ENCODE data around the gene STAT6.

STAT6 gene

DNA sequence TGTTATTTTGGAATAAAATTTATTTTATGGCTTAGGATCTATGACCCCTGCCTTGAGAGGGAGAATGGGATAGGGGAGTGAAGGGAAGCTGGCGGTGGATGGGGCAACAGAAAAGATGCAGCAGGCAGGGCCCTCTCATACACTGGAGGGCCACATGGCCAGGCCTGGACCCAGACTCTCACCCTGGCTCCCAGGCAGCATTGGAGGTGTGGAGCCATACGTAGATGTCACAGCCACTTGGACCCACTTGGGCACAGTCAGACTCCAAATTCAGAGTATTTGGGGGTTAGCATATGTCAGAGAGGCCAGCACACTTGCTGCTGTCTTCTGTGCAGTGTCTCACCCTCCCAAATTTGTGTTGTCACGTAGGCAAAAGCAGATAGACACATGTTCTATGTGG is 15.7 kb downstream of the STAT6 start:
- H3K36me3 ChIP-seq (ENCODE audit: control insufficient read depth, insufficient read depth, low read length, severe bottlenecking) = peaks cover 88% of the 10 kb centered on the region
- H3K9me3 ChIP-seq (ENCODE audit: control insufficient read depth, low read length) = no peaks in the 10 kb centered on the region
- H3K4me1 ChIP-seq (ENCODE audit: control insufficient read depth, insufficient read depth, low read length) = peaks cover 41% of the 10 kb centered on the region
- no peak overlapping the region for H3K4me3 ChIP-seq (ENCODE audit: low read length)
- H3K27me3 ChIP-seq (replicated peaks; ENCODE audit: control insufficient read depth, insufficient read depth, low read length) = no peaks in the 10 kb centered on the region
- DNase-seq (ENCODE audit: low read depth) = no peak
- H3K9ac ChIP-seq (ENCODE audit: low read length) = peak overlapping the region; percentile 34

DNA sequence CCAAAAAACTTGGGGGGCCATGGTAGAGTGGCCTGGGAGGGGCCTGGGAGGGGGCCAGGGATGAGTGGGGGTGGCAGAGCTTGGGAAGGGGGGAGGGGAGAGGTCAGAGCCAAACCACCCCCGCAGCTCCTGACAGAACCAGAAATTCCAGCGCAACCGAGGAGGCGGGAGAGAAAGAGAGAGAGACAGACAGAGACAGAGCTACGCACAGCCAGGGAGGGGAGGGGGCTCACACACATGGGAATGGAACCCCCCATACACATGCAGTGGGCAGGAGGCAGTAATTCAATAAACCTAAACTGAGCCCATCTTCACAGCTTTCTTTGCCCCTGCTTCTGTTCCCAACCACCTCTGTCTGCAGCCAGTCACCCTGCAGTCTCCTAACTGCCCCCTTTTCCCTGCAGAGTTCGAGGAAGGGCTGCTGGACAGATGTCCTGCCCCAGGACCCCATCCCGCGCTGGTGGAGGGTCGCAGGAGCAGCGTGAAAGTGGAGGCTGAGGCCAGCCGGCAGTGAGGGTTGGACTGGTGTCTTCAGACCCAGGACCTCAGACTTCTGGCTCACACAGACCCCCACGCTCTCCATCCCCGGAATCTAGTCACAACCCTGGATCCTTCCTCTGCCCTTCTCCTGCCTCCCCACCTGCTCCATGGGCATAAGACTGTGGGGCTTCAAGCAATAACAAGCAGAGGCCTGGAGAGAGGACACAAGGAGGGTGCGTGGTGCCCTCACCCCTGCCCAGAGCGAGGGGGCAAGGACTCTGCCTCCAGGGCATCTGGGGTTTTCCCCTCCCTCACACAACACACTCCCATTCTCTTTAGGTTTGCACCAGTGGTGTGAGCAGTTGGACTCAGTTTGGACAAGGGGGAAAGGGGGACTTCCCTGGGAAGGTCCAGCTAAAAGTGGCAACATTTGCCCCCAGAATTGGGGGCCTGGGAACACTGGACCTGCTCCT is 16.7 kb downstream of the STAT6 start:
- no peak for DNase-seq (ENCODE audit: low read depth)
- Histone ChIP-seq H3K9ac (ENCODE audit: low read length) (peak overlapping the region; percentile 34), H3K4me3 (ENCODE audit: low read length) (no peak overlapping the region), H3K9me3 (ENCODE audit: control insufficient read depth, low read length) (no peaks in the 10 kb centered on the region), H3K36me3 (ENCODE audit: control insufficient read depth, insufficient read depth, low read length, severe bottlenecking) (peaks cover 80% of the 10 kb centered on the region), H3K27me3 (replicated peaks; ENCODE audit: control insufficient read depth, insufficient read depth, low read length) (no peaks in the 10 kb centered on the region), H3K4me1 (ENCODE audit: control insufficient read depth, insufficient read depth, low read length) (peaks cover 42% of the 10 kb centered on the region)

DNA sequence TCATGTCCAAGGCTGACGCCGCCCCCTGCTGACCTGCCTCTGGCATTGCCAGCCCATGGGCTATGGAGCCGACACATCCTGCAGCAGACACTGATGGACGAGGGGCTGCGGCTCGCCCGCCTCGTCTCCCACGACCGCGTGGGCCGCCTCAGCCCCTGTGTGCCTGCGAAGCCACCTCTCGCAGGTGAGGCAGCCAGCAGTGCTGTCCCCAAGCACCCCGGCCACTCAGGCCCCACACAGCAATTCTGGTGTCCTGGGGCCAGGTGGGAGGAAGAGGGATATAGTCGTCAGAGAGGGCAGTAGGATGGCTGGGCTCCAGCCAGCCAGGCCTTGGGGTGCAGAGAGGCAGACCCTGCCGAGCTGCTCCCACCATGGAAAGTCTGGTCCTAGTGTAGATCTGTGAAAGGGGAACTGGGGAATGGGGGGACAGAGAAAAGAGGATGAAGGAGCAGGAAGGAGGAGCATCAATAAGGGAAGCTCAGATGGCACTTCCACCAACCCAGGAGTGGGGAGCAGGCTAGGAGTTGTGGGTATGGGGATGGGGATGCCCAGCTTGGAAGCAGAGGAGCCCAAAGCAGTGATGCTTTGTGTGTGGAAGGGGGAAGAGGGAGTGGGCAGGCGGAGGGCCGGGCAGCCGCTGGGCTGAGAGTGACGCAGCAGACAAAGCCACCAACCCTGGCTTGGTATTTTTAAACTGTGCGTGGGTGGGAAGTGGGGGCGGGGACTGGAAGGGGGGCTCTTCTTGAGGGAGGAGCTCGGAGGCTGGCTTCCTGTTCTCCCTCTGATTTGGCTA is 17.6 kb downstream of the STAT6 start:
- no peaks in the 10 kb centered on the region for H3K9me3 ChIP-seq (ENCODE audit: control insufficient read depth, low read length)
- no peaks in the 10 kb centered on the region for H3K27me3 ChIP-seq (replicated peaks; ENCODE audit: control insufficient read depth, insufficient read depth, low read length)
- peaks cover 39% of the 10 kb centered on the region for H3K4me1 ChIP-seq (ENCODE audit: control insufficient read depth, insufficient read depth, low read length)
- H3K36me3 ChIP-seq (ENCODE audit: control insufficient read depth, insufficient read depth, low read length, severe bottlenecking) = peaks cover 72% of the 10 kb centered on the region
- H3K4me3 ChIP-seq (ENCODE audit: low read length) = peak overlapping the region; percentile 61
- DNase-seq (ENCODE audit: low read depth) = peak; percentile 86
- peak overlapping the region; percentile 71 for H3K9ac ChIP-seq (ENCODE audit: low read length)

DNA sequence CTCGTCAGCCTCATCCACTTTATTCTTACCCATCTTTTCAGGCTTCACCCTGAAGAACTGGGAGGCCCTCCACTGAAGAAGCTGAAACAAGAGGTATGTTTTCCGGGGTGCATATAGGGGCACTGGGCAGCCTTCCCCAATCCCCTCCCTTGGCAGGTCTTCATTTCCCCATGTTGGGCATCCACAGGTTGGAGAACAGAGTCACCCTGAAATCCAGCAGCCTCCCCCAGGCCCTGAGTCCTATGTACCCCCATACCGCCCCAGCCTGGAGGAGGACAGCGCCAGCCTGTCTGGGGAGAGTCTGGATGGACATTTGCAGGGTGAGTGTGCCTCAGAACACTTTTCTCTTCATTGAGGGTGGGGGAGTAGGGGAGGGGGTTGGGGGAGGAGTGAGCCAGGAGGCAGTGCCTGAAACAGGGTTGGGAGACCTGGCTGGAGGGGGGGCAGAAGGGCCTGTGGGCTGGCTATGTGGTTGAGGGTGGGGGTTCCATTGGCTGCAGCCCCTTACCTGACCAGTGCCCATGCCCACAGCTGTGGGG is 18.2 kb downstream of the STAT6 start:
- no peaks in the 10 kb centered on the region for H3K9me3 ChIP-seq (ENCODE audit: control insufficient read depth, low read length)
- peak overlapping the region; percentile 61 for H3K4me3 ChIP-seq (ENCODE audit: low read length)
- DNase-seq (ENCODE audit: low read depth) = no peak
- peaks cover 66% of the 10 kb centered on the region for H3K36me3 ChIP-seq (ENCODE audit: control insufficient read depth, insufficient read depth, low read length, severe bottlenecking)
- H3K27me3 ChIP-seq (replicated peaks; ENCODE audit: control insufficient read depth, insufficient read depth, low read length) = no peaks in the 10 kb centered on the region
- H3K4me1 ChIP-seq (ENCODE audit: control insufficient read depth, insufficient read depth, low read length) = peaks cover 42% of the 10 kb centered on the region
- H3K9ac ChIP-seq (ENCODE audit: low read length) = peak overlapping the region; percentile 98

DNA sequence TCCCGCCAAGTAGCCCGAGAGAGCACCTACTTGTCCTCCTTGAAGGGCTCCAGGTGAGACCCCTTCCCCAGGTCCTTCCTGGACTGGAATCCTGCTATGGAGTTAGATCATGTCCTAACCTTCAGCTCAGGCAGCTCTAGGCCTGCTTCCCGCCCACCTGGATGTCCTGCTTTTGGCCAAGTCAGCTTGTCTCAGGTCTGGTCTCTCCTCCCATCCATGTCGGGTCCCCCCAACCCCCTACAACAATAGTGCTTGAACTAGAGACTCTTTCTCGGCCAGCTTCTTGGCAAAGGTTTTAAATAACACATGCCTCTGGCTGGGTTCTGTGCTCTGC is 18.7 kb downstream of the STAT6 start:
- DNase-seq (ENCODE audit: low read depth) = no peak
- H3K4me1 ChIP-seq (ENCODE audit: control insufficient read depth, insufficient read depth, low read length) = peaks cover 40% of the 10 kb centered on the region
- H3K4me3 ChIP-seq (ENCODE audit: low read length) = peak overlapping the region; percentile 42
- H3K27me3 ChIP-seq (replicated peaks; ENCODE audit: control insufficient read depth, insufficient read depth, low read length) = no peaks in the 10 kb centered on the region
- peak overlapping the region; percentile 98 for H3K9ac ChIP-seq (ENCODE audit: low read length)
- H3K9me3 ChIP-seq (ENCODE audit: control insufficient read depth, low read length) = no peaks in the 10 kb centered on the region
- H3K36me3 ChIP-seq (ENCODE audit: control insufficient read depth, insufficient read depth, low read length, severe bottlenecking) = peaks cover 61% of the 10 kb centered on the region

DNA sequence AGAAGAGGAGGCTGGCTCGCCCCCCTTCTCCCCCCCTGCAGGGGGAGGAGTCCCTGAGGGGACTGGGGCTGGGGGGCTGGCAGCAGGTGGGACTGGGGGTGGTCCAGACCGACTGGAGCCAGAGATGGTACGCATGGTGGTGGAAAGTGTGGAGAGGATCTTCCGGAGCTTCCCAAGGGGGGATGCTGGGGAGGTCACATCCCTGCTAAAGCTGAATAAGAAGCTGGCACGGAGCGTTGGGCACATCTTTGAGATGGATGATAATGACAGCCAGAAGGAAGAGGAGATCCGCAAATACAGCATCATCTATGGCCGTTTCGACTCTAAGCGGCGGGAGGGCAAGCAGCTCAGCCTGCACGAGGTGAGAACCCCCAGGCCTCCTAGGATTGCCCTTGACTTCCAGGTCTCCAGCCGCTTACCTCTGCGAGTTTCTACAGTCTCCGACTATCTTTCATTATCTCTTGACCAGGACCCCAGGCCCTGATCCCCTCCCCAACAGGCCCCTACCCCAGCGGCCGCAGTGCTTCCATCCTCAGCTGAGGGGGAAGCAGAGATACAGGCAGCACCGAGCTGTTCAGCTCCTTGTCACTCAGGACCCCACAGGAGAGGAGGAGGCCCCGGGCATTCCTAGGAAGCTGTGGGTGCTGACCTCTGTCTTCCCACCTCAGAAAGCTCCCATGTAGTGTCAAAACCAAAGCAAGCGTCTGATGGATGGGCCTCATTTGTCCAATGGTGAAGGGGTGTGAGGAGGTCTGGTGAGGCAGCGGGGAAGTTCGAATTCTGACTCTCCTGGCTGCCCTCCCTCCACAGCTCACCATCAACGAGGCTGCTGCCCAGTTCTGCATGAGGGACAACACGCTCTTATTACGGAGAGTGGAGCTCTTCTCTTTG is 19.3 kb downstream of the STAT6 start:
- Histone ChIP-seq H3K36me3 (ENCODE audit: control insufficient read depth, insufficient read depth, low read length, severe bottlenecking) (peaks cover 55% of the 10 kb centered on the region), H3K9ac (ENCODE audit: low read length) (peak overlapping the region; percentile 98), H3K4me1 (ENCODE audit: control insufficient read depth, insufficient read depth, low read length) (peaks cover 40% of the 10 kb centered on the region), H3K27me3 (replicated peaks; ENCODE audit: control insufficient read depth, insufficient read depth, low read length) (no peaks in the 10 kb centered on the region), H3K9me3 (ENCODE audit: control insufficient read depth, low read length) (no peaks in the 10 kb centered on the region), H3K4me3 (ENCODE audit: low read length) (peak overlapping the region; percentile 94)
- DNase-seq (ENCODE audit: low read depth) = no peak

DNA sequence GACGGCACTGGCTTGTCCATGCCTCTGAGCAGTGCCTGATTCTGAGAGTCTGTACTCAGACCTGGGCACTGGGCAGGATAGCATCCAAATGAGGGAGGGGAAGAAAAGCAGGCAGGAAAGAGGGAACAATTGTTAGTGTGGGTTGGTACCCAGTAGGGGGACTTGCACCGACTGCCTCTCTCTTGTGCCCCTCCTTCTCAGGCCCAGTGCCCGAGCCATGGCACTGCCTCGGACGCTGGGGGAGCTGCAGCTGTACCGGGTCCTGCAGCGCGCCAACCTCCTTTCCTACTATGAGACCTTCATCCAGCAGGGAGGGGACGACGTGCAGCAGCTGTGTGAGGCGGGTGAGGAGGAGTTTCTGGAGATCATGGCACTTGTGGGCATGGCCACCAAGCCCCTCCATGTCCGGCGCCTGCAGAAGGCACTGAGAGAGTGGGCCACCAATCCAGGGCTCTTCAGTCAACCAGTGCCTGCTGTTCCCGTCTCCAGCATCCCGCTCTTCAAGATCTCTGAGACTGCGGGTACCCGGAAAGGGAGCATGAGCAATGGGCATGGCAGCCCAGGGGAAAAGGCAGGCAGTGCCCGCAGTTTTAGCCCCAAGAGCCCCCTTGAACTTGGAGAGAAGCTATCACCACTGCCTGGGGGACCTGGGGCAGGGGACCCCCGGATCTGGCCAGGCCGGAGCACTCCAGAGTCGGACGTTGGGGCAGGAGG is 20.1 kb downstream of the STAT6 start:
- Histone ChIP-seq H3K36me3 (ENCODE audit: control insufficient read depth, insufficient read depth, low read length, severe bottlenecking) (peaks cover 47% of the 10 kb centered on the region), H3K4me1 (ENCODE audit: control insufficient read depth, insufficient read depth, low read length) (peaks cover 48% of the 10 kb centered on the region), H3K9me3 (ENCODE audit: control insufficient read depth, low read length) (no peaks in the 10 kb centered on the region)

DNA sequence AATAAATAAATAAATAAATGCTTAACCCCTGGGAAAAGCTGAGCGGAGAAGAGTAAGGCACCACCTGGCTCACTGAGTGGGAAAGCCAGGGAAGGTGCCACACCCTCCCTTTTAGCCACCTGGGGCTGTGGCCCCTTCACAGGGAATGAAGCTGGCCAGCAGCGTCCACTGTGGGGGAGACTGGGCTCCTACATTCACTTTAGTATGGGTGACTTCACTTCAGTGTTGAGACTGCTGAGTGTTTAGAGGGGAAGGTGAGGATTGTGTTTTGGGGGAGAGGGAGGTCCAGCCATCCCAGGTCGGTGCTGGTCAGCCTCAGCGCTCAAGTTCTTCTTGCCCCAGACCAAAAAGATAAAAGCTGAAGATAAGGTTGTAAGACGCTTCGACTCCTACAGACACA is 20.7 kb downstream of the STAT6 start:
- peaks cover 54% of the 10 kb centered on the region for H3K4me1 ChIP-seq (ENCODE audit: control insufficient read depth, insufficient read depth, low read length)
- peaks cover 41% of the 10 kb centered on the region for H3K36me3 ChIP-seq (ENCODE audit: control insufficient read depth, insufficient read depth, low read length, severe bottlenecking)
- peak overlapping the region; percentile 94 for H3K4me3 ChIP-seq (ENCODE audit: low read length)
- H3K9ac ChIP-seq (ENCODE audit: low read length) = peak overlapping the region; percentile 98
- no peak for DNase-seq (ENCODE audit: low read depth)
- no peaks in the 10 kb centered on the region for H3K27me3 ChIP-seq (replicated peaks; ENCODE audit: control insufficient read depth, insufficient read depth, low read length)
- H3K9me3 ChIP-seq (ENCODE audit: control insufficient read depth, low read length) = no peaks in the 10 kb centered on the region

More for the DNA sequence above, 20.1 kb downstream of the STAT6 start:
- peak overlapping the region; percentile 94 for H3K4me3 ChIP-seq (ENCODE audit: low read length)
- H3K27me3 ChIP-seq (replicated peaks; ENCODE audit: control insufficient read depth, insufficient read depth, low read length) = no peaks in the 10 kb centered on the region
- H3K9ac ChIP-seq (ENCODE audit: low read length) = peak overlapping the region; percentile 98
- peak; percentile 55 for DNase-seq (ENCODE audit: low read depth)

DNA sequence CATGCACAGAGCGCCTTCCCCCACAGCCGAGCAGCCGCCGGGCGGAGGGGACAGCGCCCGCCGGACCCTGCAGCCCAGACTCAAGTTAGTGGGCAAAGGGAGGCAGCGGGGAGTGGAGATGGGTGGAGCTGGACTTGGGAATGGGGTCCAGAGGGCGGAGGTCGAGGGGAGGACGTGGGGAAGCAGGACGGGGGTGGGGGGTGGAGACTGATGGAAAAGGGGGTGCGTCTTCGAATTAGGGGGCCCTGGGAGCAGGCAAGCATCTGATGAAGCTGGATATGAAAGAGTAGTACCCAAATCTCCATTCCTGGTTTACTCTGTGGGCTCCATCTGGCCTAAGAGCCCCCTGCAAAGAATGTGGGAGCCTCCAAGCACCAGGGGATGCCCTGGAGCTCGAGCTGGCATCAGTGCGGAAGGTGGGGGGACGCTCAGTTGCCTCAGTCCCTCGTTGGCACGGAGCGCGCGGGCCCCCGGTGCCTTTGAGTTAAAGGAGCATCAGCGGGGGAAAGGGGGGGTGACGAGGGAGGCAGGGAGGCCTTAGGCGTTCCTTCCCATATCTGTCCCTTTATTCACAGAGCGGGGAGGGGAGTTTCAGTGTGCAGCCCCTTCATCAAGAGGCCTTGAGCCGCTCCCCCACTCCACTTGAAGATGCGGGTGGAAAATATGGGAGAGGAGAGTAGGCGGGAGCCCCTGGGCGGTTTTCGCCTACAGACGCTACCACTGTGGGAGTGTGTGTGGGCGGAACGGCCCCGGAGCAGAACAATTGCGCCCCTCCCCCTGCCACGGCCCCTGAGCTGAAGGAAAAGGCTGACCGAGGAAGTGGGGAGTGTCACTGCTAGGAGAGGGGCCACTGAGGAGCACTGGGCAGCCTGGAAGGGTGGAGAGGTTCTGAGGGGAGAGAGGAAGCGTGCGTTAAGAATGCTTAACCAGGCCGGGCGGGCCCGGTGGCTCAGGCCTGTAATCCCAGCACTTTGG is 21.6 kb downstream of the STAT6 start:
- peak; percentile 84 for DNase-seq (ENCODE audit: low read depth)
- Histone ChIP-seq H3K4me3 (ENCODE audit: low read length) (peak overlapping the region; percentile 94), H3K36me3 (ENCODE audit: control insufficient read depth, insufficient read depth, low read length, severe bottlenecking) (peaks cover 32% of the 10 kb centered on the region), H3K4me1 (ENCODE audit: control insufficient read depth, insufficient read depth, low read length) (peaks cover 58% of the 10 kb centered on the region), H3K9me3 (ENCODE audit: control insufficient read depth, low read length) (no peaks in the 10 kb centered on the region), H3K9ac (ENCODE audit: low read length) (peak overlapping the region; percentile 98), H3K27me3 (replicated peaks; ENCODE audit: control insufficient read depth, insufficient read depth, low read length) (no peaks in the 10 kb centered on the region)

Measured in adipocyte (in vitro differentiated cells).